Retinal pigment epithelial cell (primary cell): ENCODE results near the gene KRT14.
"Not testable (repeated sequence)": the region's sequence is repeated elsewhere in the genome, so short reads cannot be mapped to it uniquely, and the experiment has no call there.

ENCODE experiments used
- DNase-seq: peaks from one replicate; pipeline ENCODE4 v3.0.0-alpha.2; 2010; ENCODE audit warnings: low read depth
- H3K4me3 ChIP-seq: 2 replicates; pipeline ENCODE4 v1.5.1; 2011; ENCODE audit warnings: mild to moderate bottlenecking, low read length, control low read depth, moderate library complexity
- CTCF ChIP-seq: conservative IDR thresholded peaks from 2 replicates; pipeline ENCODE4 v1.5.1; 2011; ENCODE audit warnings: low read depth, low read length, control low read depth, inconsistent platforms

The KRT14 gene

DNA sequence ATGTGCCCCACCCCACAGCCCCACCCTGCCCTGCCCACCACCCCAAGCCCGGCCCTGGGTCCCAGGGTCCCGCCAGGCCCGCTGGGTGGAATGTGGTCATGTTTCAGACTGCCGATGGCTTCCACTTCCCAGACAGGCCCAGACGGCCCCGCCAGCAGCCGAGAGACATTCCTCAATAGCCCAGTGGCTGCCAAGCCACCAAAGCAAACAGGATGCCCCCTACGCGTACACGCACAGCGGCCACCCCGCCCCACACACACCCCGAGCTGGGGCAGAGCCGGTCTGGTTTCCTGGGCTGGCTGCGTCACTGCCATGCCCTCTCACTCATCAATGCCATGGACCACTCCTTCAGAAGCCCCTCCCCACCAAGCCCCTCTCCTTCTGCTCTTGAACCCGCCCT is 38.9 kb upstream of the KRT14 start:
- TF ChIP-seq CTCF = no peak
- H3K4me3 ChIP-seq = no peak overlapping the region
- no peak for DNase-seq

- no peak within 1 kb of the TSS for H3K4me3 ChIP-seq
- TF ChIP-seq CTCF = peak; percentile 17
- peak; percentile 68 for DNase-seq
Observed at GRCh38 chr17:41624208-41625101, 37.8 kb upstream of the KRT14 start, which contains the start of gene KRT17. TSS of gene KRT17 (minus strand) at chr17:41624575. CDS start at chr17:41624509, 66 bp downstream.

DNA sequence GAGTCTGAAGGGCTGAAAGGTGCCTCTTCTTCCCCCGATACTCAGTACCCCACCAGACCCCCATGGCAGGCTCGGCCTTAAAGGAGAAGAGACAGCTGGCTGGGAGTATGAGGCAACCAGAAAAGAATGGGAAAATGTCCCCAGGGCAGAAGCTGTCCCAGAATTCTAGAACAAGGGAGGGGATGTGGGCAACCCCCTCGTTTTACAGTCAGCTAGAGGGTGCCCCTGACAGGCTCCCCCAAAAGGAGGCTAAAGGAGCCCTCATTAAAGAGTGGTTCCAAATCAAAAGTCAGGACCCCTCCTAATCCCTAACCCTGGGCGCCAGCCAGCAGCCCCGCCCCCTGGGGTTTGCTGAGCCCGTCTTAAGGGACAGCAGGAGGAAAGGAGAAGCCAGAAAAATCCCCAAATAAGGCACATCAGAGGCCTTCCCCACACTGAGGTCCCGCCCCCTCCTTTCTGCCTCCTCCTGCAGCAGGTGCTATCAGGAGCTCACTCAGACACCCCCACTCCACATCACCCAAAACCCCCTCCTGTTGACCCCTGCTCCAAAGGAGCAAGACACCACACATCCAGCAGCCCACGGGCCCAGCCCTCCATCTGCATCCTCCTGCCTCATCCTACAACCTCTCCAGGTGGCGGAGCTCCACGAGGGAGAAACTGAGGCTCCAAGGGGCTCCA is 36.6 kb upstream of the KRT14 start:
- H3K4me3 ChIP-seq, DNase-seq: not testable (repeated sequence)

GRCh38 chr17:41622340-41623183 is 35.9 kb upstream of the KRT14 start:
- not testable (repeated sequence) for H3K4me3 ChIP-seq, DNase-seq

DNA sequence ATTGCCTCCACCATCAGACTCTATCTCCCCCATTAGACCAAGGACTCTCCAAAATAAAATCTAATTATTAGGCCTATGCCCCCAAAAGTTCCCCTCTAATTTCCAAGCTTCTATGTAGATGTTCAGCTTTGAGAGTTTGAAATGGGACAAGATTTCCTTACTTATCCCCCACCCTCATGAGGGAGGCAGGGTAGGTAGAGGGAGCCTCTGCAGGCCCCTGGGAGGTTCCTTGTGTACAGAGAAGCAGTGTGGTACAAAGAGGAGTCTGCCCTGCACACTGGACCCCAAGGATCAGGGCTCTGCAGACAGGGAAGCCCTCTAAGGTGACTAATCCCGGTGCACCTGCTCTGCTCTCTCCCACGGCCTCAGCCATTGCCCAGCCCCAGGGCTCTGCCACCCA is 35.2 kb upstream of the KRT14 start:
- TF ChIP-seq CTCF = no peak
- H3K4me3 ChIP-seq = no peak overlapping the region
- no peak for DNase-seq

- H3K4me3 ChIP-seq, DNase-seq: not testable (repeated sequence)
Observed at GRCh38 chr17:41621435-41621817, 34.7 kb upstream of the KRT14 start.

GRCh38 chr17:41620583-41621434 is 34.1 kb upstream of the KRT14 start:
- no peak for DNase-seq
- no peak for TF ChIP-seq CTCF

DNA sequence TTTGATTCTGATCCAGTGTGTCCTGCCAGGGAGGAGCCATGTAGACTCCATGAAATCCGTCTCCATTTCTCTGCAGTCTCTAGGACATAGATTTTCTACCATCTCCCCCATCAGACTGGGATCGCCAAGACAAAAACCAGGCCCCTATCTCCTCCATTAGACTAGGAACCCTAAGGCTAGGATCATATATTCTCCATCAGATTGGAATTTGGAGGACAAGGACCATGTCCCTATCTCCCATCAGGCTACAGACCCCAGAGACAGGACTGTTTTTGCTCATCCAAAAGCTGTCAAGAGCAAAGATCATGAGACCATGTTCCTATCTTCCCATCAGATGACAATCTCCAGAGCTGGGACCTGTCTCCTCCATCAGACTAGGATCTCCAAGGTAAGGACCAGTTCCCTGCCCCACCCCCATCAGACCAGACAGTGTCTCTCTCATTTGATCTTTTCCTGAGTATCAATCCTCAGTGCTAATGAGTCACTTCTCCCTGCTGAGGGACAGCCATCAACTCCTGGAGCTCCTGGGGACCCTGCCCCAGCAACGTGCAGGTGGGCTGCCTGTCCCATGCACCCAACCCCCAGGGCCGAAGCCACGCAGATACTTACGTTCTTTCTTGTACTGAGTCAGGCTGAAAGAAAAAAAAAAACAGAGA is 33.4 kb upstream of the KRT14 start:
- DNase-seq, H3K4me3 ChIP-seq: not testable (repeated sequence)

More at GRCh38 chr17:41620583-41621434, 34.1 kb upstream of the KRT14 start:
- H3K4me3 ChIP-seq = no peak overlapping the region
